B cell (primary cell): Measurements from ENCODE around the gene CREB5. TPM values are rescaled to one million over a fixed set of nuclear protein-coding genes. Genes with fewer than 3 reads are reported as not detected.

ENCODE experiments used
- ATAC-seq: fragments of 200-7000 bp; cut with Tn5 transposase; one replicate; pipeline ENCODE4 v1.10.0; 2021; ENCODE audit warnings: low read depth, mild to moderate bottlenecking, moderate number of reproducible peaks, moderate library complexity
- CTCF ChIA-PET: fragments of 350-600 bp; sonication (Branson Sonifier 250); formaldehyde crosslinking; loops from one replicate; lab custom pipeline; 2021; ENCODE audit warnings: antibody characterized with exemption, inconsistent platforms; lab: Charles Lee
- POLR2A ChIA-PET: fragments of 350-600 bp; sonication (Branson Sonifier 250); formaldehyde crosslinking; loops from one replicate; lab custom pipeline; 2021; ENCODE audit warnings: antibody characterized with exemption; lab: Charles Lee
- DNase-seq: peaks from one replicate; pipeline ENCODE4 v3.0.0; 2013
- H2AFZ ChIP-seq: 2 replicates; pipeline ENCODE4 v1.6.1; 2012; ENCODE audit warnings: mild to moderate bottlenecking, low read depth, low read length; ENCODE audit not compliant: insufficient read depth, poor library complexity, severe bottlenecking
- H3K27ac ChIP-seq, 2 donors: 1 replicate in 1 of 2; 2 replicates in 1 of 2; pipeline ENCODE4 v1.5.1; 2012 to 2013; ENCODE audit warnings: low read length in 2 of 2, mild to moderate bottlenecking in 2 of 2, moderate library complexity in 1 of 2
- H3K27me3 ChIP-seq, 4 experiments: fragments of 200-600 bp in 1 of 4; sonication (generic) in 1 of 4; replicated peaks in 1 of 4; 1 replicate in 2 of 4; 2 replicates in 2 of 4; pipeline versions ENCODE4 v1.6.1 to v1.7.0; 2013 to 2016; ENCODE audit warnings: low read length in 3 of 4, mild to moderate bottlenecking in 2 of 4, mixed read lengths in 1 of 4, moderate library complexity in 1 of 4; ENCODE audit not compliant: insufficient read depth in 4 of 4, control insufficient read depth in 3 of 4; ENCODE audit errors: control extremely low read depth in 1 of 4
- H3K36me3 ChIP-seq, 2 experiments: replicated peaks in 1 of 2; 1 replicate in 1 of 2; 2 replicates in 1 of 2; pipeline versions ENCODE4 v1.6.1 to v1.7.1; 2013; ENCODE audit warnings: low read length in 1 of 2; ENCODE audit not compliant: insufficient read depth in 2 of 2, control insufficient read depth in 1 of 2; ENCODE audit errors: control extremely low read depth in 1 of 2, extremely low read depth in 1 of 2
- H3K4me1 ChIP-seq, 2 donors: fragments of 200-600 bp in 1 of 2; sonication (generic) in 1 of 2; 1 replicate in 1 of 2; 2 replicates in 1 of 2; pipeline versions ENCODE4 v1.5.1 to v1.6.1; 2013 to 2017; ENCODE audit warnings: low read length in 2 of 2; ENCODE audit not compliant: control insufficient read depth in 2 of 2, insufficient read depth in 2 of 2
- H3K4me2 ChIP-seq: replicated peaks from 2 replicates; pipeline ENCODE3; 2012; ENCODE audit warnings: mild to moderate bottlenecking, low read depth, low read length; ENCODE audit not compliant: poor library complexity, severe bottlenecking
- H3K4me3 ChIP-seq, 5 experiments: fragments of 200-600 bp in 1 of 5; sonication (generic) in 1 of 5; 1 replicate in 3 of 5; 2 replicates in 2 of 5; pipeline versions ENCODE4 v1.5.1 to v1.7.0; 2011 to 2016; ENCODE audit warnings: low read length in 4 of 5, mild to moderate bottlenecking in 4 of 5, low read depth in 2 of 5, control low read depth in 1 of 5, moderate library complexity in 1 of 5; ENCODE audit not compliant: insufficient read depth in 1 of 5; ENCODE audit errors: control extremely low read depth in 1 of 5, extremely low read depth in 1 of 5
- H3K79me2 ChIP-seq: fragments of 200-600 bp; sonication (generic); one replicate; pipeline ENCODE4 v1.6.0; 2016; ENCODE audit warnings: low read length; ENCODE audit not compliant: control insufficient read depth, insufficient read depth
- H3K9ac ChIP-seq: fragments of 200-600 bp; sonication (generic); 2 replicates; pipeline ENCODE4 v1.6.1; 2017; ENCODE audit warnings: mild to moderate bottlenecking, low read length, moderate library complexity
- H3K9me3 ChIP-seq, 3 donors: one replicate each; pipeline versions ENCODE4 v1.6.1 to v1.7.1; 2013; ENCODE audit warnings: low read length in 2 of 3; ENCODE audit not compliant: control insufficient read depth in 2 of 3, insufficient read depth in 1 of 3; ENCODE audit errors: control extremely low read depth in 1 of 3
- H4K20me1 ChIP-seq: 2 replicates; pipeline ENCODE4 v1.6.0; 2012; ENCODE audit warnings: mild to moderate bottlenecking, low read length; ENCODE audit not compliant: insufficient read depth, control insufficient read depth, poor library complexity, severe bottlenecking
- H3K27ac Mint-ChIP-seq: one replicate; pipeline ENCODE4 v1.8.0; 2021; ENCODE audit warnings: mixed read lengths
- H3K27me3 Mint-ChIP-seq: one replicate; pipeline ENCODE4 v1.8.0; 2021; ENCODE audit warnings: mixed read lengths
- H3K4me1 Mint-ChIP-seq: one replicate; pipeline ENCODE4 v1.8.0; 2021; ENCODE audit warnings: mixed read lengths
- H3K4me3 Mint-ChIP-seq: one replicate; pipeline ENCODE4 v1.8.0; 2021; ENCODE audit warnings: mixed read lengths
- H3K9me3 Mint-ChIP-seq: one replicate; pipeline ENCODE4 v1.8.0; 2022; ENCODE audit warnings: mixed read lengths; ENCODE audit not compliant: insufficient read depth
- CTCF ChIP-seq: fragments of 200-600 bp; IDR thresholded peaks from one replicate; pipeline ENCODE4 v1.8.0; 2022; ENCODE audit warnings: antibody characterized with exemption, mild to moderate bottlenecking
- EZH2 ChIP-seq: IDR thresholded peaks from 2 replicates; pipeline ENCODE4 v1.6.1; 2012; ENCODE audit warnings: borderline replicate concordance, low read depth, mild to moderate bottlenecking, moderate library complexity, low read length; ENCODE audit not compliant: insufficient read depth, poor library complexity, severe bottlenecking
- WGBS: methylation state at CpG from one replicate; pipeline ENCODE4 v1.1.5; 2013; ENCODE audit warnings: missing lambda C conversion rate; ENCODE audit not compliant: insufficient coverage; 5-methylcytosine and 5-hydroxymethylcytosine counted together
- intact Hi-C: fragments of 100-400 bp; cut with micrococcal nuclease; formaldehyde crosslinking; loops from one replicate; pipeline ENCODE4 v1.10.0; 2022
- polyA plus RNA-seq: library from polyadenylated mRNA; depleted of rRNA; stranded (reverse); fragments of >200 nt; gene quantifications from 2 replicates; pipeline ENCODE4 v1.2.3, GENCODE V29; 2012
- total RNA-seq, 2 donors: library from RNA; stranded (reverse); fragments of 120-200 nt in 1 of 2; gene quantifications; 1 replicate in 1 of 2; 2 replicates in 1 of 2; pipeline versions ENCODE4 v1.2.3 to v1.2.4, GENCODE V29; 2013 to 2022

CREB5 gene
- total and polyA plus RNA-seq, 2 donors (not counting 1 experiment from before 2014, with no cell fraction given), result 0.05 to 0.95 TPM

DNA sequence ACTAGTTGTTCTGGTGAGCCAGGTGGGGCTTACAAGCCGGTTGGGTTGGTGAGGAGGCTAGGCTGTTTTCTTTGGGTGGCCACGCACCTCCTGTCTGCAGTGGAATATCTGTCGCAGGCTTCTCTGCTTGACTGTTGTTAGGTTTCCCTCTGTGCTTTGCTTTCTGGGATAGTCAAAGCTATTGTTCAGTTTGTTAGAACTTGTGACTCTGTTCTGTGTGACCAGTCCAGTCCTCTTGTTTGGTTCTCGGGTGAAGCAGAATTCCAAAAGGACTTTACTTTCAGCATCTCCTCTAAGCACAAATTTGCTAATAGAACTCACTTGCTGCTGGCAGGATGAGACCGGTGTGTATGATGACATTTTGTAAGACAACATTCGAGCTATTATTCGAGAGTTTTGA lies 105.3 kb downstream of the CREB5 start:
- no peak for TF ChIP-seq EZH2
- no peak for TF ChIP-seq CTCF
- Histone ChIP-seq H3K79me2 (no peaks in the 10 kb centered on the region), H3K9me3 (no peaks in the 10 kb centered on the region), H2AFZ (no peak overlapping the region), H4K20me1 (no peaks in the 10 kb centered on the region), H3K9ac (no peak overlapping the region), H3K27ac (no peak overlapping the region), H3K36me3 (no peaks in the 10 kb centered on the region), H3K4me3 (no peak overlapping the region), H3K27me3 (no peaks in the 10 kb centered on the region), H3K4me1 (no peaks in the 10 kb centered on the region), H3K4me2 (no peak overlapping the region)
- CTCF ChIA-PET, result no interaction called here
- H3K27ac Mint-ChIP-seq, result no peak overlapping the region
- WGBS, result 98% methylated on average over 6 of the region's 7 CpGs
- no peaks in the 10 kb centered on the region for H3K4me1 Mint-ChIP-seq
- no peaks in the 10 kb centered on the region for H3K9me3 Mint-ChIP-seq
- intact Hi-C loops, result no loop called here
- no peak for ATAC-seq
- peaks cover 8% of the 10 kb centered on the region for H3K27me3 Mint-ChIP-seq
- no peak for DNase-seq
- H3K4me3 Mint-ChIP-seq, result no peak overlapping the region
- POLR2A ChIA-PET, result no interaction called here

DNA sequence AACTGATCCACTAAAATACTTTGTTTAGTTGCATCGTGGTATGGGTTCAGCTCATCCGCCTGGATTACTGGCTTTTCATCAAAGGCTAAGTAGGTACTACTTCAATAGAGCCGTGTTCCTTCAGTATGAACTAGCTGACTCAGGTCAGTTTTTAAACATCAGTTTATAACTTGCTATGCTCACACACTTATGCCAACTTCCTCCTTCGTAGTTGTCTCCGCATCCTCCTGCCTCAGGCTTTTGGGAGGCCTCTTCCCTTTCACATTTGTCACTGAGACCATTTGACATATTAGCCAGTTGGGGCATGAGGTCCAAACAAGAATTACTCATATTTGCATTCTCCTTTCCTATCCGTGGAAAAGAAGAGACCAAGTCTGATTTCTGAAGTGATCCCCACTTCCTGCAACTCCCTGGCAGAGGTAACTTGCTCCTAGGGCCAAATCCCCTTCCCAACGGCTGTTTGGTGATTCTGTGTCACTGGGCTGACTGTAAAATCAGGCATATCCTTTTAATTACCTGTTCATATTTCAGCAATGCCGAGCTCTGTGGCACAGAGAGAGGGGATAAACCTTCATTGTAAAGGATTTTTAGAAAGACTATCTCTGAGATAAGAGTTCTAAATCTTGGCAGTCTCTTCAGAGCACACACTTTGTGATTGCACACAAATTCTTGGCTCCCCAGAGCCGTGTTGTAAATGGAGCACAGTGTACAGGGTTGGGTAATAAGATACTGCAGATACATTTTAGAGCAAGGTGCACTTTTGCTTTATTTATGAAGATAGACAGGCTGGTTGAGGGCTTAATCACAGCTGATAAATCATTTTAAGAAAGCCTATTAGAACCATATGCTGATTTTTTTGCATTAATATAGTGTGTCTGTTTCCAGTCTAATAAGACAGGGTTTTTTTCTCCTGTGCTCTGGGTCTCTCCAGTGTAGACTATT lies 108.0 kb downstream of the CREB5 start:
- Mint-ChIP-seq H3K27ac (no peak overlapping the region), H3K27me3 (peaks cover 8% of the 10 kb centered on the region), H3K9me3 (no peaks in the 10 kb centered on the region), H3K4me1 (peaks cover 14% of the 10 kb centered on the region), H3K4me3 (no peak overlapping the region)
- intact Hi-C loops, result no loop called here
- 17% methylated on average over 5 of the region's 9 CpGs for WGBS
- no peak for TF ChIP-seq EZH2
- Histone ChIP-seq H3K79me2 (no peaks in the 10 kb centered on the region), H2AFZ (peak overlapping the region; percentile 14), H3K36me3 (no peaks in the 10 kb centered on the region), H3K9ac (no peak overlapping the region), H3K4me3 (no peak overlapping the region), H4K20me1 (no peaks in the 10 kb centered on the region), H3K4me1 (peaks cover 13% of the 10 kb centered on the region in 2 donors), H3K9me3 (no peaks in the 10 kb centered on the region), H3K27ac (no peak overlapping the region), H3K4me2 (no peak overlapping the region), H3K27me3 (no peaks in the 10 kb centered on the region)
- POLR2A ChIA-PET, result no interaction called here
- DNase-seq (no peak), ATAC-seq (no peak)
- CTCF ChIA-PET, result no interaction called here
